T-cell (primary cell): Measurements from ENCODE around the gene DHX38. TPM values are rescaled to one million over a fixed set of nuclear protein-coding genes. Genes with fewer than 3 reads are reported as not detected.
"Not testable (repeated sequence)": the region's sequence is repeated elsewhere in the genome, so short reads cannot be mapped to it uniquely, and the experiment has no call there.

Source experiments
- ATAC-seq, 4 experiments: fragments of 200-7000 bp in 3 of 4; fragments of 150-1000 bp in 1 of 4; cut with Tn5 transposase; replicated peaks in 1 of 4; 1 replicate in 3 of 4; 2 replicates in 1 of 4; pipeline ENCODE4 v1.10.0; 2021; ENCODE audit warnings: moderate library complexity in 3 of 4, mild to moderate bottlenecking in 2 of 4, moderate number of reproducible peaks in 1 of 4
- CTCF ChIA-PET, 2 donors: fragments of 300-600 bp; sonication (Branson Sonifier 250); formaldehyde crosslinking; loops; one replicate each; lab custom pipeline; 2022; ENCODE audit warnings: antibody characterized with exemption in 2 of 2; lab: Charles Lee
- POLR2A ChIA-PET, 2 donors: fragments of 300-600 bp; sonication (Branson Sonifier 250); formaldehyde crosslinking; loops; one replicate each; lab custom pipeline; 2022; ENCODE audit warnings: antibody characterized with exemption in 2 of 2; lab: Charles Lee
- DNase-seq, 35 experiments: peaks; one replicate each; pipeline versions ENCODE4 v3.0.0 to v3.0.0-alpha.2; 2013 to 2023
- H3K27ac ChIP-seq: one replicate; pipeline ENCODE4 v1.5.1; 2013; ENCODE audit warnings: low read length
- H3K27me3 ChIP-seq, 2 experiments: replicated peaks in 1 of 2; 1 replicate in 1 of 2; 2 replicates in 1 of 2; pipeline versions ENCODE4 v1.6.1 to v1.7.0; 2013; ENCODE audit warnings: low read length in 1 of 2, mixed read lengths in 1 of 2; ENCODE audit not compliant: control insufficient read depth in 2 of 2, insufficient read depth in 2 of 2; ENCODE audit errors: extremely low read depth in 1 of 2
- H3K36me3 ChIP-seq, 2 donors: 1 replicate in 1 of 2; 2 replicates in 1 of 2; pipeline versions ENCODE4 v1.6.1 to v1.7.0; 2013; ENCODE audit warnings: low read length in 1 of 2; ENCODE audit not compliant: control insufficient read depth in 2 of 2, insufficient read depth in 1 of 2; ENCODE audit errors: extremely low read depth in 1 of 2
- H3K4me1 ChIP-seq, 2 experiments: 1 replicate in 1 of 2; 2 replicates in 1 of 2; pipeline versions ENCODE4 v1.6.1 to v1.7.0; 2013; ENCODE audit warnings: low read length in 2 of 2, mixed read lengths in 1 of 2; ENCODE audit not compliant: insufficient read depth in 2 of 2, control insufficient read depth in 1 of 2; ENCODE audit errors: extremely low read depth in 1 of 2
- H3K4me3 ChIP-seq, 2 donors: 1 replicate in 1 of 2; 2 replicates in 1 of 2; pipeline versions ENCODE4 v1.5.1 to v1.7.0; 2013; ENCODE audit warnings: mild to moderate bottlenecking in 2 of 2, low read length in 1 of 2, moderate library complexity in 1 of 2; ENCODE audit not compliant: control insufficient read depth in 1 of 2; ENCODE audit errors: extremely low read depth in 1 of 2
- H3K9me3 ChIP-seq: 2 replicates; pipeline ENCODE4 v1.7.0; 2013
- H3K27ac Mint-ChIP-seq, 2 donors: one replicate each; pipeline ENCODE4 v1.8.0; 2020 to 2021; ENCODE audit warnings: mild to moderate bottlenecking in 2 of 2, mixed read lengths in 2 of 2
- H3K27me3 Mint-ChIP-seq, 2 donors: one replicate each; pipeline ENCODE4 v1.8.0; 2021 to 2022; ENCODE audit warnings: mixed read lengths in 2 of 2
- H3K36me3 Mint-ChIP-seq: one replicate; pipeline ENCODE4 v1.8.0; 2021; ENCODE audit warnings: mixed read lengths
- H3K4me1 Mint-ChIP-seq, 3 donors: one replicate each; pipeline ENCODE4 v1.8.0; 2020 to 2022; ENCODE audit warnings: mixed read lengths in 3 of 3, mild to moderate bottlenecking in 1 of 3
- H3K4me3 Mint-ChIP-seq, 3 donors: one replicate each; pipeline ENCODE4 v1.8.0; 2020 to 2022; ENCODE audit warnings: mild to moderate bottlenecking in 3 of 3, mixed read lengths in 3 of 3, moderate library complexity in 3 of 3
- H3K9me3 Mint-ChIP-seq, 3 donors: one replicate each; pipeline ENCODE4 v1.8.0; 2020 to 2022; ENCODE audit warnings: mixed read lengths in 3 of 3
- WGBS: methylation state at CpG from one replicate; pipeline ENCODE4 v1.1.5; 2013; ENCODE audit warnings: missing lambda C conversion rate; ENCODE audit not compliant: insufficient coverage; 5-methylcytosine and 5-hydroxymethylcytosine counted together
- total RNA-seq, 35 experiments: library from RNA in 6 of 35; stranded (reverse) in 6 of 35; fragments of 120-200 nt in 1 of 35; gene quantifications; one replicate each; pipeline versions ENCODE4 v1.2.1 to v1.2.4 and lab custom pipeline; 2013 to 2026

The DHX38 gene
- total RNA-seq, 5 donors from 2014 or later (not counting 1 experiment from before 2014, with no cell fraction given) = 97.5 to 122 (median 116) TPM

DNA sequence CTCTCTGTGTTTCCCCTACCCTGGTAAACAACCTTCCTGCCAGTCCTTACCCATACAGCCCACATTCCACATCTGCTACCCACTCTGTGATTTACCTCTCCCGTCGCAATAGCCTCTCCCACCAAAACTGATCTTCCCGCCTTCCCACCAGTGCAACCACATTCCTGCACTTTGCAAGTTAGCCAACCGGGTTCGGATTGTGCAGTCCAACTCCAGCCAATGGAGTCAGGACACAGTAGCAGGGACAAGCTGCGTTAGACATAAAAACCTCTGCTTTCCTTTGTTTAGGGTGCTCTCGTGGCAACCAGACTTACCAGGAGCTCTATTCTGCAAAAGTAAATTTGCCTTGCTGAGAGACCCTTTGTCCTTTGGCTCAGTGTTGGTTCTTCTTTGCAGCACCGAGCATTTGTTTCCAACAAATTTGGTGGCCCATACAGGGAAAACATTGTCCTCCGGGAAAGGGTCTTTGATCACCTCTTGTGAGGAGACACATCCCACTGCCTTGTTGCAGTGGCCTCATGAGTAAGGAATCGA lies 29.2 kb upstream of the DHX38 start:
- Histone ChIP-seq H3K9me3 (no peaks in the 10 kb centered on the region), H3K36me3 (no peaks in the 10 kb centered on the region), H3K4me1 (no peaks in the 10 kb centered on the region), H3K27ac (no peak overlapping the region), H3K27me3 (no peaks in the 10 kb centered on the region), H3K4me3 (no peak overlapping the region)
- Mint-ChIP-seq H3K27ac (no peak overlapping the region), H3K36me3 (peaks cover 23% of the 10 kb centered on the region), H3K4me1 (no peaks in the 10 kb centered on the region), H3K27me3 (no peaks in the 10 kb centered on the region), H3K9me3 (no peaks in the 10 kb centered on the region), H3K4me3 (no peak overlapping the region)
- CTCF ChIA-PET = no interaction called here
- ATAC-seq = no peak
- 93% methylated on average over 8 of the region's 10 CpGs for WGBS
- no peak for DNase-seq
- POLR2A ChIA-PET = no interaction called here

DNA sequence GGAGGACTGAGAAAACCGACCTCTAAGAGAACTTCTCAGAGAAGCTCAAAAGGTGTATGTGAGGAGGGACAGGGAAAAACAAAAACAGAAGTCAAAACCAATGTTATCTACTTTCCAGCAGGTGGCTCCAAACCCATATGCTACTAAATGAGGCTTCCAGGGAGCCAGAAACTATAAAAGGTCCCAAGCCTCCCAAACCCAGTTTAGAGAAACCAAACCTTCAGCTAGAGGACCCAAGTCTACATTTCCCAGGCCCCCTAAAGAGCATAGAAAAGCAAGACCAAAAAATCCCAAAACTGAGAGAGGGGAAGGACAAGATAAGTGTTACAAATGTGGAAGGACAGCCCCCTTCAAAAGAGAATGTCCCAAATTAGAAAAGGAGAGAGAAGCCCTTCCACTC lies 26.9 kb upstream of the DHX38 start:
- no peaks in the 10 kb centered on the region for H3K27me3 ChIP-seq
- CTCF ChIA-PET = no interaction called here
- Mint-ChIP-seq H3K4me1 (no peaks in the 10 kb centered on the region), H3K27ac (no peak overlapping the region), H3K36me3 (peaks cover 19% of the 10 kb centered on the region), H3K9me3 (no peaks in the 10 kb centered on the region), H3K27me3 (no peaks in the 10 kb centered on the region), H3K4me3 (no peak overlapping the region)
- H3K36me3 ChIP-seq = no peaks in the 10 kb centered on the region
- no peaks in the 10 kb centered on the region for H3K4me1 ChIP-seq
- H3K9me3 ChIP-seq = no peaks in the 10 kb centered on the region
- DNase-seq = peak in 1 of 35 experiments; percentile 50
- H3K27ac ChIP-seq = no peak overlapping the region
- POLR2A ChIA-PET = no interaction called here
- no peak overlapping the region for H3K4me3 ChIP-seq
- ATAC-seq = peak in 1 of 4 experiments; percentile 33
- WGBS = no CpG with 5 or more reads among the region's 1 CpG

- Mint-ChIP-seq H3K9me3 (no peaks in the 10 kb centered on the region), H3K4me3 (no peak overlapping the region), H3K4me1 (no peaks in the 10 kb centered on the region), H3K27ac (no peak overlapping the region), H3K36me3 (peaks cover 9% of the 10 kb centered on the region), H3K27me3 (no peaks in the 10 kb centered on the region)
- Histone ChIP-seq H3K4me1 (no peaks in the 10 kb centered on the region), H3K27me3 (no peaks in the 10 kb centered on the region), H3K36me3 (no peaks in the 10 kb centered on the region), H3K27ac (no peak overlapping the region), H3K9me3 (no peaks in the 10 kb centered on the region), H3K4me3 (no peak overlapping the region)
- WGBS = 100% methylated on average over 2 of the region's 4 CpGs
- POLR2A ChIA-PET = no interaction called here
- no peak for DNase-seq
- CTCF ChIA-PET = interaction anchor here in 1 of 2 donors (0.7 kb wide), 1 partner anchor 10 kb away, joined by 3 read pairs; no protein-coding TSS in a partner anchor
- no peak for ATAC-seq
Measured at GRCh38 chr16:72068930-72069329, 24.7 kb upstream of the DHX38 start.

DNA sequence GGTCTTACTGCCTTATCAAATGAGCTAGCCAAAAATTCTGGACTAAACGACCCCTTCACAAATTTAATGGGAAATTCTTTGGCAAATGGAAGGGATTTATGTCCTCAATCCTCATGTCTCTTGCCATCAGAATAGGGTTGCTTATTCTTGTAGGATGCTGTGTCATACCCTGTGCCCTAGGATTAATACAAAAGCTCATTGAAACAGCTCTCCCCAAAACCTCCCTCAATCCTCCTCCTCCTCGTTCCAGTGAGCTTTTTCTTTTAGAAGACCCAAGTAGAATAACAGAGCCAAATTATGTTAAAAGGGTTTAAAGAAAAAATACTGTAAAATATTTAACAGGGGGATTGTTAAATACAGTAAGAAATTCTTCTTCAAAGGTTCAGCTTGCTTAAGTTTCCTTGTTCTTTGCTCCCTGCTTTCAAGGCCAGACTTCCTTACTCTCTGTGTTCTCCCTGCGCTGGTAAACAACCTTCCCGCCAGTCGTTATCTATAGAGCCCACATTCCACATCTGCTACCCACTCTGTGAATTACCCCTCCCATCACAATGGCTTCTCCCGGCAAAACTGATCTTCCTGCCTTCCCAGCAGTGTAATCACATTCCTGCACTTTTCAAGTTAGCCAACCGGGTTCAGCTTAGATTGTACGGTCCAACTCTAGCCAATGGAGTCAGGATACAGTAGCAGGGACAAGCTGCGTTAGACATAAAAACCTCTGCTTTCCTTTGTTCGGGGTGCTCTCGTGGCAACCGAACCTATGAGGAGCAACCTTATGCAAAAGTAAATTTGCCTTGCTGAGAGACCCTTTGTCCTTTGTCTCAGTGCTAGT lies 20.9 kb upstream of the DHX38 start:
- no peaks in the 10 kb centered on the region for H3K27me3 Mint-ChIP-seq
- no peak overlapping the region for H3K4me3 Mint-ChIP-seq
- no peaks in the 10 kb centered on the region for H3K9me3 Mint-ChIP-seq
- Histone ChIP-seq H3K4me3 (no peak overlapping the region), H3K36me3 (no peaks in the 10 kb centered on the region), H3K27me3 (no peaks in the 10 kb centered on the region), H3K4me1 (no peaks in the 10 kb centered on the region), H3K27ac (no peak overlapping the region), H3K9me3 (no peaks in the 10 kb centered on the region)
- POLR2A ChIA-PET = no interaction called here
- no peak overlapping the region for H3K27ac Mint-ChIP-seq
- ATAC-seq (no peak), DNase-seq (no peak)
- 89% methylated on average over 10 of the region's 12 CpGs for WGBS
- peaks cover 7% of the 10 kb centered on the region for H3K36me3 Mint-ChIP-seq
- CTCF ChIA-PET = no interaction called here
- H3K4me1 Mint-ChIP-seq = no peaks in the 10 kb centered on the region

GRCh38 chr16:72073560-72074230 lies 20.0 kb upstream of the DHX38 start:
- H3K27me3 ChIP-seq = no peaks in the 10 kb centered on the region
- WGBS = 100% methylated on average over 3 of the region's 8 CpGs
- no peaks in the 10 kb centered on the region for H3K9me3 ChIP-seq
- ChIA-PET POLR2A (no interaction called here), CTCF (no interaction called here)
- no peak for ATAC-seq
- Mint-ChIP-seq H3K4me1 (no peaks in the 10 kb centered on the region), H3K36me3 (peaks cover 16% of the 10 kb centered on the region), H3K27ac (no peak overlapping the region), H3K9me3 (no peaks in the 10 kb centered on the region), H3K27me3 (no peaks in the 10 kb centered on the region), H3K4me3 (no peak overlapping the region)
- H3K27ac ChIP-seq = no peak overlapping the region
- no peaks in the 10 kb centered on the region for H3K4me1 ChIP-seq
- H3K36me3 ChIP-seq = no peaks in the 10 kb centered on the region
- DNase-seq = no peak
- no peak overlapping the region for H3K4me3 ChIP-seq

- H3K9me3 Mint-ChIP-seq, H3K4me1 Mint-ChIP-seq, H3K27ac Mint-ChIP-seq, H3K4me3 ChIP-seq, POLR2A ChIA-PET, H3K9me3 ChIP-seq, H3K27me3 Mint-ChIP-seq, H3K27ac ChIP-seq, H3K4me3 Mint-ChIP-seq, ATAC-seq, H3K27me3 ChIP-seq, CTCF ChIA-PET, DNase-seq, H3K36me3 ChIP-seq, H3K4me1 ChIP-seq: not testable (repeated sequence)
- H3K36me3 Mint-ChIP-seq = peaks cover 17% of the 10 kb centered on the region
- 100% methylated on average over 1 of the region's 6 CpGs for WGBS
Measured at GRCh38 chr16:72075067-72075466, 18.6 kb upstream of the DHX38 start.
